BLaER1 (cell line): ENCODE measurements around the gene CHI3L1.
A peak's percentile ranks its signal among the peaks of the same experiment; 100 is the strongest.
"Not testable (repeated sequence)": the region's sequence is repeated elsewhere in the genome, so short reads cannot be mapped to it uniquely, and the experiment has no call there.

Experiments
- H3K27ac ChIP-seq: shearing (Covaris generic); formaldehyde crosslinking; 2 replicates; pipeline ENCODE4 v1.8.1; 2022
- H3K27me3 ChIP-seq: shearing (Covaris generic); formaldehyde crosslinking; 2 replicates; pipeline ENCODE4 v1.8.1; 2022
- H3K36me3 ChIP-seq: shearing (Covaris generic); formaldehyde crosslinking; 2 replicates; pipeline ENCODE4 v1.8.1; 2022
- H3K4me1 ChIP-seq: shearing (Covaris generic); formaldehyde crosslinking; 2 replicates; pipeline ENCODE4 v1.8.1; 2022
- H3K4me2 ChIP-seq: shearing (Covaris generic); formaldehyde crosslinking; 2 replicates; pipeline ENCODE4 v1.8.1; 2022
- H3K4me3 ChIP-seq: shearing (Covaris generic); formaldehyde crosslinking; 2 replicates; pipeline ENCODE4 v1.8.1; 2022
- H3K9ac ChIP-seq: shearing (Covaris generic); formaldehyde crosslinking; 2 replicates; pipeline ENCODE4 v1.8.1; 2022
- H3K9me3 ChIP-seq: shearing (Covaris generic); formaldehyde crosslinking; 2 replicates; pipeline ENCODE4 v1.8.1; 2022
- H4K20me1 ChIP-seq: shearing (Covaris generic); formaldehyde crosslinking; 2 replicates; pipeline ENCODE4 v1.8.1; 2022
- Cebpa-rat ChIP-seq: shearing (Covaris generic); IDR thresholded peaks from 2 replicates; pipeline ENCODE4 v1.8.1; 2022

The CHI3L1 gene

DNA sequence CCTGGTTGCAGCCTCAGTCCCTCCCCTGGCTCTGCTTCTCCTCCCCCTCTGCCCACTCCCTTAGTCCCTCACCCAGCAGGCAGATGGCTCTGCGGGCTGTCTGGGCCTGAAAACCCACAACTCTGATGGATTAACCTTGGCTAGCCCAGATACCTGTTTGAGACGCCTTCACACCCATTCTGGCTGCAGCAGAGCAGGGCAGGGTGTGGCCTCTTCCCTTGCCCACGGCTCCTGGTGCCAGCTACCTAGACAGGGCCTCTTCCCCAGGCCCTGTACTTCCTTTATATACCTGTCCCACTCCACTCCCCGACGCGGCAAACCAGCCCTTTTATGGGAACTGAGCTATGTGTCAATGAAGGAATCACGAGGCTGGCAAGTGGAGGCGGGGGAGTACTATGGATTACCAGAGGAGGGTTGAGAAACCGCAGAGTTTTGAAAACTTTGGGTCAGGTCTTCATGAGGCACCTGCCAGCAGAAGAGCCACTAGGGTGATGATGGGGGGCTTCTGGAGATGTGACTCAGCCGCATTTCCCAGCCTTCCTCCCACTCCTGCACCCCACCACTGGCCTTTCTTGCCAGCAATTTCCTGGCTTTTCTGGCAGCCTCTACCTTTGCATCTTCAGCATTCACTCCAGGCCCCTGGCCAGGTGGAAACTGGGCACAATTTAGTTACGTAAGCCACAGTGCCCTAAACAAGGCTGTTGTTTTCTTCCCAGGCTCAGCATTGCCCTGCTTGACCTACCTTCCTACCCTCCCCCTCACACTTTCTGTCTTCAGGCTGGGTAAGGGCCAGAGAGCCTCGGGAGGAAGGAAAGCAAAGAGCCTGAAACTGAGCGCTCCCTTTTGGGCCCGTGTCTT lies at the start of gene CHI3L1:
Gene CHI3L1, minus strand, starts transcription at position 259 of the 858 bp plus-strand sequence. Its CDS starts 81 bp downstream, at position 178.
- no peaks in the 10 kb centered on the region for H3K9me3 ChIP-seq
- H3K9ac ChIP-seq, result no peak within 1 kb of the TSS; the same call in 1 of the 2 replicates
- peak within 1 kb of the TSS; percentile 74 for H3K4me2 ChIP-seq
- 0 out of 2 replicates have a peak within 1 kb of the TSS, but pooled peaks have one; percentile 50 for H3K27ac ChIP-seq
- no peaks in the 10 kb centered on the region for H3K36me3 ChIP-seq
- no peak within 1 kb of the TSS for H3K4me3 ChIP-seq
- peaks cover 58% of the 10 kb centered on the region for H3K4me1 ChIP-seq
- no peaks in the 10 kb centered on the region for H4K20me1 ChIP-seq
- no peaks in the 10 kb centered on the region for H3K27me3 ChIP-seq
- TF ChIP-seq Cebpa-rat, result no peak

DNA sequence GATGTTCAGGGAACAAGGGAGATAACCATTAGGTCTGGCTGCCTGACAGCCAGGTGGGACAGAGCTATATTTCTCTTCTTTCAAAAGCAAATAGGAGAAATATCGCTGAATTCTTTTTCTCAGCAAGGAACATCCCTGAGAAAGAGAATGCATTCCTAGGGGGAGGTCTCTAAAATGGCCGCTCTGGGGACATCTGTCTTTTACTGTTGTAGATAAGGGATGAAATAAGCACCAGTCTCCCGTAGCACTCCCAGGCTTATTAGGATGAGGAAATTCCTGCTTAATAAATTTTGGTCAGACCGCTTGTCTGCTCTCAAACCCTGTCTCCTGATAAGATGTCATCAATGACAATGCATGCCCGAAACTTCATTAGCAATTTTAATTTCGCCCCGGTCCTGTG lies 48.4 kb upstream of the CHI3L1 start:
- H3K4me2 ChIP-seq, H3K27me3 ChIP-seq, H3K36me3 ChIP-seq, H3K9ac ChIP-seq, H3K27ac ChIP-seq, H4K20me1 ChIP-seq, H3K4me3 ChIP-seq: not testable (repeated sequence)
- Histone ChIP-seq H3K4me1 (peaks cover 25% of the 10 kb centered on the region), H3K9me3 (peaks cover 47% of the 10 kb centered on the region)

DNA sequence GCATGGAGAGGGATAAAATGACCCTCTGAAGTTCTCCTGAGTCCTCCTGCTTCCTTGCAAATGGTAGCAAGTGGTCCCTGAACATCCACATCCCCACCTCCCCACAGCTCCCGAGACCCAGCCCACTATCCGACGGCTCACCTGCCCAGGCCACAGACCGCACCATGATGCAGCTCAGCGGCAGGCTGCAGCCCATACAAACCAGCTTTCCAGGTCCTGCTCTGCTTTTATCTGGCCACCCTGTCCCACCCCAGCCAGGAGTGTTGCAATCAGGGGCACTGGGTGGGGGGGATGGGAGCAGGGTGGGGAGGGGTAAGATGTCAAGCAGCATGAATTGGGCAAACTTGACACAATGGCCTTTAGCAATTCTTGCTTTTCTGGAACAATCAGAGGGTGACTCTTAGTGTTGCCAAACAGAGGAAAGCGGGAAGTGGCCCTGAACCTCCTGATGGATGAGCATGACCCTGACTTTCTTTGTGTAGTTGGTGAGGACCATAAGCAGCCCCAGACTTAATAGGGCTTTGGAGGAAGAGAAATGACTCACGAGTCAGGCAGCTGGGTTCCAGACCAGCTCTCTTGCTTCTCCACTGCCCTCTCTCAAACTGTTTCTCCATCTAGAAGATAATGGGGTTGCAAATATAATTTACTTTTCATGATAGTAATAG lies 43.1 kb upstream of the CHI3L1 start, which contains the start of gene CHIT1:
Gene CHIT1, minus strand, starts transcription at position 203 of the 665 bp plus-strand sequence. Its CDS starts 37 bp downstream, at position 166.
- Histone ChIP-seq H3K27me3 (no peaks in the 10 kb centered on the region), H3K9me3 (peaks cover 19% of the 10 kb centered on the region), H3K9ac (no peak within 1 kb of the TSS), H3K4me2 (no peak within 1 kb of the TSS), H3K4me3 (no peak within 1 kb of the TSS), H3K27ac (no peak within 1 kb of the TSS), H3K36me3 (no peaks in the 10 kb centered on the region), H3K4me1 (peaks cover 7% of the 10 kb centered on the region), H4K20me1 (no peaks in the 10 kb centered on the region)
- TF ChIP-seq Cebpa-rat, result no peak

DNA sequence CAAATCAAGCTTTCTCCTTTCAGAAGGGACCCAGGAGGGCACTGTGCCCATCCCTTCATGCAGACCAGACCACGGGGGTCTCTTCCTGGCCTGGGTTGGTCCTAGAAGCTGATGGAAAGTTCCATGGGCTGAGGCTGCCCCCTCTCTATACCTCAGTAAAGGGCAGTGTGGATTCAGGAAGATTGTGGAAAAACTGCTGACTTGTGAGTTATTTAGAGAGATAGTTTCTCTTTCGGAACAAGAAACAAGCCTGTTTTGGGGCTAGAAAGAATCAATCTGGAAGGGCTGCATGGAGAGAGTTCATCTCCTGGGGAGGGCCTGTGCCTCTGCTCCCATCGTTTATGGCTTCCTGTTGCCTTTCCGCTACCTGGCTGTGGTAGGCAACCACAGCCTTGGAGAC lies 42.2 kb upstream of the CHI3L1 start:
- Histone ChIP-seq H3K27ac (no peak overlapping the region), H3K4me1 (peaks cover 7% of the 10 kb centered on the region), H4K20me1 (no peaks in the 10 kb centered on the region), H3K27me3 (no peaks in the 10 kb centered on the region), H3K9me3 (peaks cover 9% of the 10 kb centered on the region), H3K36me3 (no peaks in the 10 kb centered on the region), H3K4me2 (no peak overlapping the region), H3K9ac (no peak overlapping the region), H3K4me3 (no peak overlapping the region)
- no peak for TF ChIP-seq Cebpa-rat

DNA sequence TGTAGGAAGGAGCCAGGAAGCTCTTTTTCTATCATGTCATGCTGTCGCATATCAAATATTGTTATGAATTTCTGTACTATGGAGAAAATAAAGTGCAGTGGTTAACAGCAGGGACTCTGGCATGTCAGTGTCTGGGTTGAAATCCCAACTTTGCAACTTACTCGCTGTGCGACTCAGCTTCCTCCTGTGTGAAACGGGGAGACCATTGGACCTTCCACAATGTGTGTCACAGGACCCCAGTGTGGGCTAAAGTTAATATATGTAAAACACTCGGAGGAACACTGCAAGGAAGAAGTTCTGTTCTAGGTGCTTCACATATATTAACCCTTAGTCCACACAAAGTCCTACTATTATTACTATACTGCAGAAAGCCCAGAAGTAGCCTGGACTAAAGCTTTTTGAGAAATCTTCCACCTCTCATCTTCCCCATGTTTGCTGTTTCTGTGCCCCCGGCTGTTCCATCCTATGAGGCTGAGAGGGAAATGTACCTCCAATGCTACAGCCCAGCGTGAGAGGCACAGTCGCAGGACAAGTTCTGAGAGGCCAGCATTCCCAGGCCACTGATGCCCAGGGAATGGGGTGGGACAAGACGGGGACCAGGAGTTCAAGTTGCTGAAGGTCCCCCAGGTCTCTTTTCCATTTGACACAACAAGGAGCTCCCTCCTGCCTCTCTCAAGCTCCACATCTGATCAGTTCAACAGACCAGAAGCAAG lies 41.0 kb upstream of the CHI3L1 start:
- TF ChIP-seq Cebpa-rat, result no peak
- Histone ChIP-seq H3K4me1 (peaks cover 5% of the 10 kb centered on the region), H3K9ac (no peak overlapping the region), H3K4me2 (no peak overlapping the region), H4K20me1 (no peaks in the 10 kb centered on the region), H3K9me3 (no peaks in the 10 kb centered on the region), H3K4me3 (no peak overlapping the region), H3K27me3 (no peaks in the 10 kb centered on the region), H3K36me3 (no peaks in the 10 kb centered on the region), H3K27ac (no peak overlapping the region)

- no peaks in the 10 kb centered on the region for H3K27me3 ChIP-seq
- H3K4me1 ChIP-seq, result no peaks in the 10 kb centered on the region
- H3K27ac ChIP-seq, result no peak overlapping the region
- no peaks in the 10 kb centered on the region for H3K36me3 ChIP-seq
- no peak overlapping the region for H3K4me3 ChIP-seq
- H3K9me3 ChIP-seq, result no peaks in the 10 kb centered on the region
- no peak overlapping the region for H3K9ac ChIP-seq
- no peaks in the 10 kb centered on the region for H4K20me1 ChIP-seq
- TF ChIP-seq Cebpa-rat, result no peak
- no peak overlapping the region for H3K4me2 ChIP-seq
Observed at GRCh38 chr1:203225071-203225470, 38.6 kb upstream of the CHI3L1 start.

DNA sequence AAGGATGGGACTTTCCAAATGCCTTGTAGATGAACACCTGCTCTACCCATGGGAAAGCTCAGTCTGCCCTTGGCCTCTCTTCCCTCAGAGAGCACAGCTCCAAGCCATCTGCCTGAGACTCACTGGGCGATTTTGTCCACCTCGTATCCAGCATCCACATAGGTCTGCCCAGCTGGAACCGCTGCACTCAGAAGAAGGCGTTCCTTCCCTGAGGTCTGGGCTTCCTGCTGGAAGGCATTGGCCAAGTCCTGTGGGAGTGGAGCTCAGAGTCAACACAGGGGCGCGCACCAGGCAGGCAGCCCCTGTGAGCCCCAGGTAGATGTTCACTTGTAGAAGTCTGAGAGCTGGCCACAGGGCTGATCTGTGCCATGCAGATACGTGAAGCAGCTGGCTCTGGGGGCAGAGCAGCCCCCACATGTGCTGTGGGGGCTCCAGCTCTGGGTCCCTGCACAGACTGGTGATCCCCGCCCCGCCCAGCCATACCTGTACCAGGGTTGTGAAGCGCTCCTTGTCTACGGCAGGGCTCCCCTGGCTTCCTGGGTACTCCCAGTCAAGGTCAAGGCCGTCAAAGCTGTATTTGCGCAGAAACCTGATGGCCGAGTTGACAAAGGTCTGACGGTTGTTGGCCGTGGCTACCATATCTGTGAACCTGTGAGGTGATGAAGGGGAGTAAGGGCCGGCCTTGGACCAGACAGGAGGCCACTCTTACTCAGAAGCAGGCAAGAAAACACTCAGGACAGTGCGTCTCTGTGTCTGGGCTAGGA lies 36.7 kb upstream of the CHI3L1 start:
- Histone ChIP-seq H3K9ac (no peak overlapping the region), H3K27me3 (no peaks in the 10 kb centered on the region), H3K9me3 (no peaks in the 10 kb centered on the region), H3K27ac (no peak overlapping the region), H3K4me2 (no peak overlapping the region), H3K4me3 (no peak overlapping the region), H3K4me1 (peaks cover 1% of the 10 kb centered on the region), H4K20me1 (no peaks in the 10 kb centered on the region), H3K36me3 (no peaks in the 10 kb centered on the region)
- TF ChIP-seq Cebpa-rat, result no peak

GRCh38 chr1:203219934-203220333 lies 33.4 kb upstream of the CHI3L1 start:
- no peak for TF ChIP-seq Cebpa-rat
- Histone ChIP-seq H3K4me1 (peaks cover 34% of the 10 kb centered on the region), H3K4me3 (no peak overlapping the region), H4K20me1 (no peaks in the 10 kb centered on the region), H3K9ac (no peak overlapping the region), H3K36me3 (no peaks in the 10 kb centered on the region), H3K9me3 (no peaks in the 10 kb centered on the region), H3K27me3 (no peaks in the 10 kb centered on the region), H3K4me2 (no peak overlapping the region), H3K27ac (no peak overlapping the region)

DNA sequence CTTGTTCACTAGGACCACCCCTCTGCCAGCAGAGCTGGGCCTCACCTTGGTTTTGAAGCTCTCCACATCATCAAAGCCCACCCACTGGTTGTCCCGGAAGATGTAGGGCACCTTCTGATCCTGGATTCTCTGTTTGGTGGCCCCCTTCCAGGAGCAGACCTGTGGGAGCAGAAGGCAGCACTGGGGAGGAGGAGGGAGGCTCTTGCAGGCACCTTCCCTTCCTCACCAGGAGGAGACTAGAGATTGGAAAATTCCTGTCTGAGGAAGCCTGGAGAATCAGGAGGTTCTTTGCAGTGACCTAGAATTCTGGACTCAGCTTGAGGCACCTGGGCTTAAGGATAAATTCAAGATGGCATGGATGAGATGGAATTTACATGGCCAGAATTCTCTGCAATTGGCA lies 32.7 kb upstream of the CHI3L1 start:
- no peak overlapping the region for H3K27ac ChIP-seq
- no peak overlapping the region for H3K4me2 ChIP-seq
- peaks cover 42% of the 10 kb centered on the region for H3K4me1 ChIP-seq
- H3K9me3 ChIP-seq, result no peaks in the 10 kb centered on the region
- no peaks in the 10 kb centered on the region for H3K36me3 ChIP-seq
- no peak overlapping the region for H3K4me3 ChIP-seq
- no peak for TF ChIP-seq Cebpa-rat
- no peaks in the 10 kb centered on the region for H4K20me1 ChIP-seq
- H3K9ac ChIP-seq, result no peak overlapping the region
- no peaks in the 10 kb centered on the region for H3K27me3 ChIP-seq
